Astrocyte of the spinal cord (primary cell): Measurements from ENCODE around the gene WDR64.

Experiments used
- DNase-seq: peaks from one replicate; pipeline ENCODE4 v3.0.0; 2011; ENCODE audit warnings: low read depth, low spot score
- H3K4me3 ChIP-seq: 2 replicates; pipeline ENCODE4 v1.5.1; 2011; ENCODE audit warnings: low read depth, mild to moderate bottlenecking, low read length, moderate library complexity
- CTCF ChIP-seq: IDR thresholded peaks from 2 replicates; pipeline ENCODE4 v1.5.1; 2012; ENCODE audit warnings: low read depth, mild to moderate bottlenecking, low read length, inconsistent platforms
- in situ Hi-C: cut with HindIII; loops from 2 replicates; pipeline ENCODE4 v1.10.0; 2017; ENCODE audit warnings: low sequenced_read_pairs

The WDR64 gene

GRCh38 chr1:241840164-241840563 is 188.1 kb downstream of the WDR64 start:
- H3K4me3 ChIP-seq = no peak overlapping the region
- DNase-seq = no peak
- in situ Hi-C loops = no loop called here
- TF ChIP-seq CTCF = no peak

- no peak overlapping the region for H3K4me3 ChIP-seq
- no peak for TF ChIP-seq CTCF
- DNase-seq = no peak
- in situ Hi-C loops = no loop called here
Measured at GRCh38 chr1:241841691-241842090, 189.6 kb downstream of the WDR64 start.

- in situ Hi-C loops = no loop called here
- DNase-seq = no peak
- TF ChIP-seq CTCF = no peak
- H3K4me3 ChIP-seq = no peak overlapping the region
Measured at GRCh38 chr1:241842565-241842964, 190.5 kb downstream of the WDR64 start.

- no peak for TF ChIP-seq CTCF
- H3K4me3 ChIP-seq = no peak overlapping the region
- no peak for DNase-seq
- in situ Hi-C loops = no loop called here
Measured at GRCh38 chr1:241844593-241844992, 192.5 kb downstream of the WDR64 start.

- DNase-seq = no peak
- TF ChIP-seq CTCF = no peak
Measured at GRCh38 chr1:241846375-241846774, 194.3 kb downstream of the WDR64 start.

GRCh38 chr1:241846862-241847539 is 194.9 kb downstream of the WDR64 start:
- TF ChIP-seq CTCF = no peak
- in situ Hi-C loops = no loop called here
- no peak for DNase-seq
- peak overlapping the region; percentile 95 for H3K4me3 ChIP-seq

More at GRCh38 chr1:241846375-241846774, 194.3 kb downstream of the WDR64 start:
- in situ Hi-C loops = no loop called here
- no peak overlapping the region for H3K4me3 ChIP-seq

- in situ Hi-C loops = no loop called here
- no peak for DNase-seq
- no peak for TF ChIP-seq CTCF
- H3K4me3 ChIP-seq = peak overlapping the region; percentile 95
Measured at GRCh38 chr1:241847540-241847795, 195.4 kb downstream of the WDR64 start.
